Neural progenitor cell (in vitro differentiated cells): Measurements from ENCODE around the gene ITPR1. TPM values are rescaled to one million over a fixed set of nuclear protein-coding genes. Genes with fewer than 3 reads are reported as not detected.

ENCODE experiments used
- DNase-seq: peaks from one replicate; pipeline ENCODE4 v3.0.0-alpha.2; 2016; ENCODE audit warnings: low spot score
- H2AFZ ChIP-seq: fragments of 200-600 bp; sonication (generic); replicated peaks from 2 replicates; pipeline ENCODE4 v1.6.1; 2016; ENCODE audit warnings: antibody characterized with exemption
- H3F3A ChIP-seq: fragments of 200-600 bp; sonication (generic); 2 replicates; pipeline ENCODE4 v1.6.1; 2016; ENCODE audit warnings: antibody characterized with exemption, low read depth
- H3K27ac ChIP-seq: fragments of 200-600 bp; sonication (generic); 2 replicates; pipeline ENCODE4 v1.5.1; 2016; ENCODE audit warnings: mild to moderate bottlenecking
- H3K27me3 ChIP-seq: fragments of 200-600 bp; sonication (generic); 2 replicates; pipeline ENCODE4 v1.6.1; 2016; ENCODE audit warnings: mild to moderate bottlenecking, moderate library complexity
- H3K36me3 ChIP-seq: fragments of 200-600 bp; sonication (generic); 2 replicates; pipeline ENCODE4 v1.5.1; 2016
- H3K4me1 ChIP-seq: fragments of 200-600 bp; sonication (generic); 2 replicates; pipeline ENCODE4 v1.6.1; 2016; ENCODE audit warnings: mixed run types
- H3K4me2 ChIP-seq: fragments of 200-600 bp; sonication (generic); 2 replicates; pipeline ENCODE4 v1.6.1; 2016
- H3K4me3 ChIP-seq: fragments of 200-600 bp; sonication (generic); 2 replicates; pipeline ENCODE4 v1.5.1; 2016
- H3K79me2 ChIP-seq: fragments of 200-600 bp; sonication (generic); 2 replicates; pipeline ENCODE4 v1.6.1; 2016; ENCODE audit warnings: low read depth
- H3K9ac ChIP-seq: fragments of 200-600 bp; sonication (generic); 2 replicates; pipeline ENCODE4 v1.6.1; 2016
- H3K9me3 ChIP-seq: fragments of 200-600 bp; sonication (generic); 2 replicates; pipeline ENCODE4 v1.5.1; 2016; ENCODE audit warnings: low read depth
- H4K20me1 ChIP-seq: fragments of 200-600 bp; sonication (generic); 2 replicates; pipeline ENCODE4 v1.6.1; 2016; ENCODE audit warnings: low read depth
- H3K27ac Mint-ChIP-seq: 3 replicates; pipeline ENCODE4 v1.8.0; 2021; ENCODE audit warnings: mixed read lengths
- H3K27me3 Mint-ChIP-seq: 2 replicates; pipeline ENCODE4 v1.8.0; 2022; ENCODE audit warnings: low read depth, mild to moderate bottlenecking, inconsistent platforms, moderate library complexity, mixed read lengths; ENCODE audit not compliant: insufficient read depth
- H3K36me3 Mint-ChIP-seq: 3 replicates; pipeline ENCODE4 v1.8.0; 2021; ENCODE audit warnings: mixed read lengths
- H3K4me1 Mint-ChIP-seq: 3 replicates; pipeline ENCODE4 v1.8.0; 2021; ENCODE audit warnings: mixed read lengths
- H3K4me3 Mint-ChIP-seq: 3 replicates; pipeline ENCODE4 v1.8.0; 2021; ENCODE audit warnings: mild to moderate bottlenecking, moderate library complexity, mixed read lengths
- H3K9me3 Mint-ChIP-seq: 3 replicates; pipeline ENCODE4 v1.8.0; 2020; ENCODE audit warnings: mixed read lengths
- EZH2 ChIP-seq: fragments of 200-600 bp; sonication (generic); IDR thresholded peaks from 2 replicates; pipeline ENCODE4 v1.6.1; 2017; ENCODE audit warnings: antibody characterized with exemption, mild to moderate bottlenecking, moderate library complexity
- EZH2phosphoT487 ChIP-seq: fragments of 200-600 bp; sonication (generic); IDR thresholded peaks from 2 replicates; pipeline ENCODE4 v1.6.1; 2017; ENCODE audit warnings: antibody characterized with exemption
- total RNA-seq: library from RNA; depleted of rRNA; stranded (reverse); fragments of >200 nt; gene quantifications from 2 replicates; pipeline ENCODE4 v1.2.3, GENCODE V29; 2015; ENCODE audit warnings: low replicate concordance
- TF ChIP-seq, protein P1 (sequence below): fragments of 200-600 bp; sonication (generic); IDR thresholded peaks from 2 replicates; pipeline ENCODE4 v1.5.1; 2017; ENCODE audit warnings: antibody characterized with exemption, mild to moderate bottlenecking

The ITPR1 gene
- total RNA-seq, 1 donor from 2014 or later, result 5.0 TPM

DNA sequence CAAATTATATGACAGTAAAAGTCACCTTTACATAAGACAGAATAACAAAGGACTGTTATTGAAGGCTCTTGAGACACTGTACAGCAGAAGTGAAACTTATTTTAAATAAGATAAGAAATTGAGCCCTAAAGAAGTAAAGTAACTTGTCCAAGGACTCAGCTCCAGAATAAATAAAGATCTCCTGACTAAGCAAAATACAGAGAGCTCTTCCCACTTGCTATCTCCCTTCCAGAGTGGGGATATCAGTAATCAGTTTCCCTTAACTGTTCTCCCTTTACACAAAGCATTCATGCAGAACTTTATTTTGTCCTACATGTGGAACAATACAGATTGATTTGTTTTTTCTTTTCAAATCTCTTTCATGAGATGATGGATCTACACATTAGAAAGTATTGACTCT is 356.6 kb downstream of the ITPR1 start:
- Histone ChIP-seq H4K20me1 (no peaks in the 10 kb centered on the region), H3K27ac (no peak overlapping the region), H3K79me2 (no peaks in the 10 kb centered on the region), H3K36me3 (no peaks in the 10 kb centered on the region), H3K9me3 (no peaks in the 10 kb centered on the region), H3K9ac (no peak overlapping the region), H3K27me3 (no peaks in the 10 kb centered on the region), H3K4me2 (no peak overlapping the region), H3F3A (no peaks in the 10 kb centered on the region), H3K4me1 (no peaks in the 10 kb centered on the region), H2AFZ (no peak overlapping the region), H3K4me3 (no peak overlapping the region)
- H3K27ac Mint-ChIP-seq, result no peak overlapping the region
- H3K4me1 Mint-ChIP-seq, result peaks cover 9% of the 10 kb centered on the region
- H3K4me3 Mint-ChIP-seq, result no peak overlapping the region
- no peak for TF ChIP-seq EZH2
- TF ChIP-seq, protein P1, sequence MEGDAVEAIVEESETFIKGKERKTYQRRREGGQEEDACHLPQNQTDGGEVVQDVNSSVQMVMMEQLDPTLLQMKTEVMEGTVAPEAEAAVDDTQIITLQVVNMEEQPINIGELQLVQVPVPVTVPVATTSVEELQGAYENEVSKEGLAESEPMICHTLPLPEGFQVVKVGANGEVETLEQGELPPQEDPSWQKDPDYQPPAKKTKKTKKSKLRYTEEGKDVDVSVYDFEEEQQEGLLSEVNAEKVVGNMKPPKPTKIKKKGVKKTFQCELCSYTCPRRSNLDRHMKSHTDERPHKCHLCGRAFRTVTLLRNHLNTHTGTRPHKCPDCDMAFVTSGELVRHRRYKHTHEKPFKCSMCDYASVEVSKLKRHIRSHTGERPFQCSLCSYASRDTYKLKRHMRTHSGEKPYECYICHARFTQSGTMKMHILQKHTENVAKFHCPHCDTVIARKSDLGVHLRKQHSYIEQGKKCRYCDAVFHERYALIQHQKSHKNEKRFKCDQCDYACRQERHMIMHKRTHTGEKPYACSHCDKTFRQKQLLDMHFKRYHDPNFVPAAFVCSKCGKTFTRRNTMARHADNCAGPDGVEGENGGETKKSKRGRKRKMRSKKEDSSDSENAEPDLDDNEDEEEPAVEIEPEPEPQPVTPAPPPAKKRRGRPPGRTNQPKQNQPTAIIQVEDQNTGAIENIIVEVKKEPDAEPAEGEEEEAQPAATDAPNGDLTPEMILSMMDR, result no peak
- no peak for TF ChIP-seq EZH2phosphoT487
- no peaks in the 10 kb centered on the region for H3K9me3 Mint-ChIP-seq
- H3K27me3 Mint-ChIP-seq, result no peaks in the 10 kb centered on the region
- no peaks in the 10 kb centered on the region for H3K36me3 Mint-ChIP-seq
- DNase-seq, result no peak

DNA sequence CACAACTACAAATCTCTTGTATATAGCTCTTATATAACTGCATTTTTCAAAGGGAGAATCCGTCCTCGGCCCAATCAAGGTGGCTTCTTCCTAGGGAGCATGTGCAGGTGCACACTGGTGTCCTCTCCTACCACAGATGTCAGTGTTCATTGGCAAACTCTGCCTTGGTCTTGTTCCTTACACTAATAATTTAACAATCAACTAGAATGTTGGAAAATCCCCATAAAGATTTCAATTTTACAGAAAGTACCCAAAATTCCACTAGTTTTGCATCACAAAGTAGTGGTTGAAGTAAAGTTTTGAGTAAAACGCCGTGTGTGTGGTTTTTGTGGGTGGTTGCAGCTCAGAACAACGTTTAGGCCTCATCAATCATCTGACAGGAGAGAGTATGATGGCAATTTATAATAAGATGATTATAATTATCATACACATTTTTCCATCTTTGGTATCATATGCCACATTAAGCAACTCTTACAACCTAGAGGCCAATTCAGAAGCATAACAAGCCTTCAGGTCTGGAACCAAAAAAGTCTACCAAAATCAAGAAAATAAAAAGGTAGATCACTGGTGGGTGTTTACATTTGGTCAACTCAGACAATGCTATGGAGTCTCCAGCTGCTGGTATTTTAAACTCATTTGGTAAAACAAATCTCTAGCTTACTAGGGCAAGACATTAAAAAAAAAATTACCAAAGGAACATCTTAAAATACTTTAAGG is 357.2 kb downstream of the ITPR1 start:
- no peaks in the 10 kb centered on the region for H3K27me3 Mint-ChIP-seq
- TF ChIP-seq, protein P1, result no peak
- no peak for TF ChIP-seq EZH2
- TF ChIP-seq EZH2phosphoT487, result no peak
- H3K4me1 ChIP-seq, result no peaks in the 10 kb centered on the region

DNA sequence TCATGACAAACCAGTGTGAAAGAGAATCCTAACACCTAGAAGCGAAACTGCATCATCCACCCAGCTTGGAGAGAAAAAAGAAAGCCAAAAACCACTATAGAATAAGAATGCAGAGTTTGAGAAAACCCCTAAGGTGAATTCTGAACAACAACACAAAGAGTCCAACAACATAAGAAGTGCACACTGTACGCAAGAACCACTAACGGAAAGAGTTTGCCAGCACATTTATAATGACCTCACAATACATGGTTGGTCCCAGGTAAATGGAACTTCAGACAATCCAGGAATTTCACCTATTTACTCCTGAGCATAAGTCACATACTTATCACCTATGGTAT is 357.7 kb downstream of the ITPR1 start:
- DNase-seq, result no peak
- Histone ChIP-seq H2AFZ (no peak overlapping the region), H3K4me2 (no peak overlapping the region), H4K20me1 (no peaks in the 10 kb centered on the region), H3K4me3 (no peak overlapping the region), H3K79me2 (no peaks in the 10 kb centered on the region), H3K36me3 (no peaks in the 10 kb centered on the region), H3F3A (no peaks in the 10 kb centered on the region), H3K4me1 (no peaks in the 10 kb centered on the region), H3K9ac (no peak overlapping the region), H3K27me3 (no peaks in the 10 kb centered on the region), H3K27ac (no peak overlapping the region), H3K9me3 (no peaks in the 10 kb centered on the region)
- Mint-ChIP-seq H3K27me3 (no peaks in the 10 kb centered on the region), H3K27ac (no peak overlapping the region), H3K9me3 (no peaks in the 10 kb centered on the region), H3K4me3 (no peak overlapping the region), H3K4me1 (peaks cover 9% of the 10 kb centered on the region), H3K36me3 (no peaks in the 10 kb centered on the region)
- TF ChIP-seq, protein P1, result no peak
- no peak for TF ChIP-seq EZH2

More for the DNA sequence above, 357.2 kb downstream of the ITPR1 start:
- Mint-ChIP-seq H3K9me3 (no peaks in the 10 kb centered on the region), H3K36me3 (no peaks in the 10 kb centered on the region), H3K4me3 (no peak overlapping the region), H3K4me1 (peaks cover 9% of the 10 kb centered on the region), H3K27ac (no peak overlapping the region)
- no peak for DNase-seq
- H3K4me3 ChIP-seq, result no peak overlapping the region
- H3K27me3 ChIP-seq, result no peaks in the 10 kb centered on the region
- no peak overlapping the region for H3K4me2 ChIP-seq
- no peaks in the 10 kb centered on the region for H3K79me2 ChIP-seq
- H3K9me3 ChIP-seq, result no peaks in the 10 kb centered on the region
- no peak overlapping the region for H3K27ac ChIP-seq
- no peaks in the 10 kb centered on the region for H3K36me3 ChIP-seq
- no peaks in the 10 kb centered on the region for H3F3A ChIP-seq
- H4K20me1 ChIP-seq, result no peaks in the 10 kb centered on the region
- H3K9ac ChIP-seq, result no peak overlapping the region
- H2AFZ ChIP-seq, result no peak overlapping the region
